H1 (cell line): ENCODE data around the gene RNF144A. TPM values are rescaled to one million over a fixed set of nuclear protein-coding genes. Genes with fewer than 3 reads are reported as not detected.

Experiments used
- CTCF ChIA-PET: fragments of 300-600 bp; sonication (Branson Sonifier 250); formaldehyde crosslinking; loops from one replicate; lab custom pipeline; 2021; ENCODE audit not compliant: partially characterized antibody; lab: Charles Lee
- POLR2A ChIA-PET: fragments of 300-600 bp; sonication (Branson Sonifier 250); formaldehyde crosslinking; loops from one replicate; lab custom pipeline; 2021; ENCODE audit warnings: inconsistent platforms; ENCODE audit not compliant: partially characterized antibody; lab: Charles Lee
- DNase-seq, 2 experiments: peaks; one replicate each; pipeline versions ENCODE4 v3.0.0 to v3.0.0-alpha.2; 2010 to 2022; ENCODE audit warnings: low spot score in 2 of 2, low read depth in 1 of 2, mixed read lengths in 1 of 2
- FAIRE-seq: peaks from 2 replicates; lab custom pipeline; 2011; peaks lifted over from hg19 to GRCh38; lab: Jason Lieb, UNC
- H2AFZ ChIP-seq: 2 replicates; pipeline ENCODE4 v1.8.1; 2012; ENCODE audit warnings: low read length, inconsistent platforms
- H2AK5ac ChIP-seq: 2 replicates; pipeline ENCODE4 v1.6.1; 2013; ENCODE audit warnings: low read depth, low read length
- H2BK120ac ChIP-seq: replicated peaks from 2 replicates; pipeline ENCODE3; 2013; ENCODE audit warnings: low read depth, low read length, inconsistent platforms
- H2BK12ac ChIP-seq: 2 replicates; pipeline ENCODE4 v1.6.1; 2013; ENCODE audit warnings: low read depth, low read length
- H2BK15ac ChIP-seq: 2 replicates; pipeline ENCODE4 v1.6.1; 2013; ENCODE audit warnings: low read length
- H2BK20ac ChIP-seq: 2 replicates; pipeline ENCODE4 v1.6.1; 2013; ENCODE audit warnings: low read length
- H2BK5ac ChIP-seq: 2 replicates; pipeline ENCODE4 v1.6.1; 2013; ENCODE audit warnings: low read depth, low read length
- H3K14ac ChIP-seq: 2 replicates; pipeline ENCODE4 v1.6.1; 2013; ENCODE audit warnings: inconsistent platforms; ENCODE audit not compliant: insufficient read length
- H3K18ac ChIP-seq: 2 replicates; pipeline ENCODE4 v1.6.1; 2013; ENCODE audit warnings: low read length; ENCODE audit errors: extremely low read depth
- H3K23ac ChIP-seq: 2 replicates; pipeline ENCODE4 v1.6.1; 2013; ENCODE audit warnings: inconsistent platforms; ENCODE audit not compliant: insufficient read length
- H3K23me2 ChIP-seq: 2 replicates; pipeline ENCODE4 v1.6.1; 2013; ENCODE audit warnings: low read depth, low read length
- H3K27ac ChIP-seq: 2 replicates; pipeline ENCODE4 v1.6.1; 2011; ENCODE audit warnings: low read depth, low read length, inconsistent platforms
- H3K27me3 ChIP-seq, 4 experiments: replicated peaks in 1 of 4; 1 replicate in 1 of 4; 2 replicates in 3 of 4; pipeline versions ENCODE4 v1.6.1 to v1.8.1; 2011 to 2013; ENCODE audit warnings: low read length in 3 of 4, mild to moderate bottlenecking in 3 of 4, inconsistent platforms in 2 of 4, mixed read lengths in 2 of 4, moderate library complexity in 1 of 4; ENCODE audit not compliant: control insufficient read depth in 3 of 4, insufficient read depth in 3 of 4; ENCODE audit errors: extremely low read depth in 1 of 4
- H3K36me3 ChIP-seq, 4 experiments: 2 replicates each; pipeline versions ENCODE4 v1.6.1 to v1.8.1; 2011 to 2013; ENCODE audit warnings: mild to moderate bottlenecking in 4 of 4, low read length in 3 of 4, moderate library complexity in 2 of 4, control low read depth in 1 of 4, inconsistent platforms in 1 of 4; ENCODE audit not compliant: insufficient read depth in 4 of 4, control insufficient read depth in 2 of 4
- H3K4ac ChIP-seq: replicated peaks from 2 replicates; pipeline ENCODE3; 2013; ENCODE audit warnings: low read length, low read depth, mixed read lengths, inconsistent platforms; ENCODE audit not compliant: insufficient read length
- H3K4me1 ChIP-seq, 4 experiments: replicated peaks in 1 of 4; 1 replicate in 1 of 4; 2 replicates in 3 of 4; pipeline versions ENCODE4 v1.6.1 to v1.8.1; 2011 to 2013; ENCODE audit warnings: low read length in 3 of 4, inconsistent platforms in 2 of 4, mixed read lengths in 1 of 4; ENCODE audit not compliant: insufficient read depth in 4 of 4, control insufficient read depth in 3 of 4
- H3K4me2 ChIP-seq, 2 experiments: 2 replicates each; pipeline versions ENCODE4 v1.6.1 to v1.8.1; 2011 to 2013; ENCODE audit warnings: low read depth in 2 of 2, low read length in 2 of 2, control low read depth in 1 of 2, inconsistent platforms in 1 of 2, mild to moderate bottlenecking in 1 of 2; ENCODE audit not compliant: insufficient read depth in 1 of 2
- H3K4me3 ChIP-seq, 4 experiments: fragments of 200-600, 300-600 bp in 1 of 4; sonication (generic), shearing (Covaris generic), sonication (Bioruptor Twin) in 1 of 4; 2 replicates each; pipeline versions ENCODE4 v1.5.1 to v1.8.1; 2011 to 2016; ENCODE audit warnings: low read length in 4 of 4, low read depth in 3 of 4, control low read depth in 2 of 4, inconsistent platforms in 2 of 4, mild to moderate bottlenecking in 2 of 4, mixed read lengths in 1 of 4, moderate library complexity in 1 of 4; ENCODE audit not compliant: insufficient read depth in 2 of 4; ENCODE audit errors: extremely low read depth in 1 of 4
- H3K56ac ChIP-seq: replicated peaks from 2 replicates; pipeline ENCODE3; 2013; ENCODE audit warnings: low read depth, mild to moderate bottlenecking, mixed read lengths, low read length, inconsistent platforms; ENCODE audit not compliant: insufficient read length
- H3K79me1 ChIP-seq: 2 replicates; pipeline ENCODE4 v1.6.1; 2013; ENCODE audit warnings: low read depth, low read length, control low read depth
- H3K79me2 ChIP-seq, 2 experiments: 2 replicates each; pipeline versions ENCODE4 v1.6.1 to v1.8.1; 2012 to 2013; ENCODE audit warnings: low read length in 2 of 2, mild to moderate bottlenecking in 2 of 2, inconsistent platforms in 1 of 2; ENCODE audit not compliant: insufficient read depth in 2 of 2, control insufficient read depth in 1 of 2
- H3K9ac ChIP-seq, 4 experiments: replicated peaks in 1 of 4; 1 replicate in 1 of 4; 2 replicates in 3 of 4; pipeline versions ENCODE4 v1.6.1 to v1.8.1; 2011 to 2013; ENCODE audit warnings: low read depth in 3 of 4, low read length in 3 of 4, control low read depth in 2 of 4, mild to moderate bottlenecking in 2 of 4, moderate library complexity in 2 of 4, inconsistent platforms in 1 of 4; ENCODE audit errors: extremely low read depth in 1 of 4
- H3K9me3 ChIP-seq, 2 experiments: 2 replicates each; pipeline versions ENCODE4 v1.6.1 to v1.8.1; 2012 to 2013; ENCODE audit warnings: mild to moderate bottlenecking in 2 of 2, moderate library complexity in 2 of 2, control low read depth in 1 of 2, inconsistent platforms in 1 of 2, low read depth in 1 of 2, low read length in 1 of 2, mixed read lengths in 1 of 2; ENCODE audit not compliant: insufficient read depth in 2 of 2
- H4K20me1 ChIP-seq, 2 experiments: replicated peaks in 1 of 2; 2 replicates each; pipeline versions ENCODE3 to v1.8.1; 2011 to 2013; ENCODE audit warnings: inconsistent platforms in 2 of 2, low read length in 2 of 2, mild to moderate bottlenecking in 1 of 2; ENCODE audit not compliant: insufficient read depth in 2 of 2, control insufficient read depth in 1 of 2
- H4K5ac ChIP-seq: 2 replicates; pipeline ENCODE4 v1.6.1; 2013; ENCODE audit warnings: low read length, low read depth, mixed read lengths, inconsistent platforms; ENCODE audit not compliant: insufficient read length
- H4K8ac ChIP-seq: 2 replicates; pipeline ENCODE4 v1.8.0; 2013; ENCODE audit warnings: mild to moderate bottlenecking, moderate library complexity, low read length, inconsistent platforms; ENCODE audit not compliant: insufficient read depth; ENCODE audit errors: extremely low read depth
- H4K91ac ChIP-seq: replicated peaks from 2 replicates; pipeline ENCODE3; 2013; ENCODE audit warnings: low read length, mixed read lengths, inconsistent platforms; ENCODE audit not compliant: insufficient read length
- CHD2 ChIP-seq: IDR thresholded peaks from 2 replicates; pipeline ENCODE4 v1.6.1; 2012; ENCODE audit warnings: low read length, improper control_type of control experiment
- CTBP2 ChIP-seq: IDR thresholded peaks from 2 replicates; pipeline ENCODE4 v1.7.0; 2011; ENCODE audit warnings: borderline replicate concordance, mild to moderate bottlenecking, moderate library complexity, mixed read lengths, low read length; ENCODE audit not compliant: insufficient read depth, insufficient read length
- E2F6 ChIP-seq: IDR thresholded peaks from 2 replicates; pipeline ENCODE4 v1.6.1; 2012; ENCODE audit warnings: inconsistent platforms
- MAX ChIP-seq: IDR thresholded peaks from 2 replicates; pipeline ENCODE4 v1.6.1; 2012; ENCODE audit warnings: inconsistent platforms
- PHF8 ChIP-seq: fragments of 200-600 bp; sonication (generic); conservative IDR thresholded peaks from 2 replicates; pipeline ENCODE4 v1.7.1; 2012; ENCODE audit warnings: low read depth, mild to moderate bottlenecking, inconsistent platforms, low read length, moderate library complexity
- POLR2A ChIP-seq, 2 experiments: IDR thresholded peaks; 1 replicate in 1 of 2; 2 replicates in 1 of 2; pipeline ENCODE4 v1.6.1; 2011; ENCODE audit warnings: low read depth in 2 of 2, low read length in 2 of 2, mild to moderate bottlenecking in 2 of 2; ENCODE audit errors: control extremely low read depth in 1 of 2
- RBBP5 ChIP-seq: IDR thresholded peaks from 2 replicates; pipeline ENCODE4 v1.7.1; 2012; ENCODE audit warnings: low read depth, mild to moderate bottlenecking, inconsistent platforms, low read length, moderate library complexity, borderline replicate concordance
- SRF ChIP-seq: IDR thresholded peaks from 2 replicates; pipeline ENCODE4 v1.6.1; 2011; ENCODE audit warnings: mild to moderate bottlenecking, low read depth, low read length, moderate library complexity
- WGBS, 2 experiments: shearing (Covaris generic) in 1 of 2; methylation state at CpG; one replicate each; pipeline versions ENCODE4 v1.1.6 to v1.1.7; 2013 to 2015; ENCODE audit warnings: low lambda C conversion rate in 2 of 2, mixed read lengths in 2 of 2, inconsistent platforms in 1 of 2, low coverage in 1 of 2, missing lambda C conversion rate in 1 of 2; ENCODE audit not compliant: insufficient replicate concordance in 2 of 2, insufficient coverage in 1 of 2, insufficient read length in 1 of 2; ENCODE audit errors: extremely low coverage in 1 of 2, missing lambda C conversion rate in 1 of 2; 5-methylcytosine and 5-hydroxymethylcytosine counted together
- long read RNA-seq, 2 experiments: library from RNA in 1 of 2; library from capped mRNA in 1 of 2; stranded (forward); transcript quantifications; one replicate each; pipeline ENCODE4 v2.0.0, GENCODE V29; 2021; ENCODE audit warnings: inconsistent platforms in 1 of 2
- polyA minus RNA-seq, 3 experiments: library from RNA; depleted of rRNA, polyadenylated mRNA; stranded (reverse); fragments of >200 nt; gene quantifications; 1 replicate in 2 of 3; 2 replicates in 1 of 3; pipeline ENCODE4 v1.2.3, GENCODE V29; 2011
- polyA plus RNA-seq, 7 experiments: library from polyadenylated mRNA; depleted of rRNA in 3 of 7; stranded (reverse) in 5 of 7; unstranded in 2 of 7; fragments of >200 nt in 5 of 7; fragments of 200-250 nt in 2 of 7; gene quantifications; 1 replicate in 5 of 7; 2 replicates in 1 of 7; 4 replicates in 1 of 7; pipeline versions ENCODE4 v1.2.1 to v1.2.3, GENCODE V29; 2011 to 2013; ENCODE audit warnings: missing spikeins in 2 of 7, mixed read lengths in 2 of 7
- total RNA-seq: library from RNA; stranded (reverse); fragmentation: NEBNext Ultra II Directional; extraction: Animal tissue kit (Norgen Biotek cat#: 25700); gene quantifications from 2 replicates; pipeline ENCODE4 v1.2.1, GENCODE V29; 2021

Gene RNF144A
- 15.0 and 15.1 TPM in 2 replicates for total RNA-seq
- 14.0 and 14.1 TPM in 2 replicates for polyA plus RNA-seq (2011; rRNA removed)
- 12.8 TPM for polyA plus RNA-seq (2011; cell fraction: cytosol; rRNA removed)
- 18.8 TPM for polyA plus RNA-seq (2011; cell fraction: nucleus; rRNA removed)
- polyA plus RNA-seq (2012, experiment 1 of 2) = 9.2 to 12.6 TPM (median 9.7 TPM) in 4 replicates
- 2.8 TPM for polyA plus RNA-seq (2012, experiment 2 of 2)
- 6.2 TPM for polyA plus RNA-seq (2013, experiment 1 of 2)
- 6.5 TPM for polyA plus RNA-seq (2013, experiment 2 of 2)
- 33.4 and 44.2 TPM in 2 replicates for polyA minus RNA-seq (2011; rRNA and poly(A)+ RNA removed)
- 18.0 TPM for polyA minus RNA-seq (2011; cell fraction: cytosol; rRNA and poly(A)+ RNA removed)
- 37.8 TPM for polyA minus RNA-seq (2011; cell fraction: nucleus; rRNA and poly(A)+ RNA removed)
- long read RNA-seq, experiment 1, partial matches to known transcripts = 0 of 10 reads
- long read RNA-seq, experiment 1, other reads (novel, unspliced or antisense) = 10 of 10 reads
- long read RNA-seq, experiment 2 = 0 reads

GRCh38 chr2:6917071-6917760 lies at the start of gene RNF144A:
Gene RNF144A, plus strand, starts transcription at chr2:6917412. Its CDS starts 79,515 bp downstream, at chr2:6996927.
- 11% methylated on average over 9 of the region's 90 CpGs; no CpG with 5 or more reads in 1 of the 2 experiments for WGBS, 2 experiments
- H4K20me1 ChIP-seq = peaks cover 2 to 6% of the 10 kb centered on the region in 2 experiments
- H2BK15ac ChIP-seq = peak within 1 kb of the TSS; percentile 82; the same call in 1 of the 2 replicates
- no peaks in the 10 kb centered on the region for H3K9me3 ChIP-seq
- H2AFZ ChIP-seq = peak within 1 kb of the TSS; percentile 90; the same call in 1 of the 2 replicates
- H3K79me2 ChIP-seq = peaks cover 0 to 5% of the 10 kb centered on the region in 2 experiments; a peak in 2 of 4 replicates
- H2AK5ac ChIP-seq = no peak within 1 kb of the TSS
- peak within 1 kb of the TSS; percentile 49 to 90 (median 60) for H3K4me3 ChIP-seq
- H3K36me3 ChIP-seq = no peaks in the 10 kb centered on the region
- POLR2A ChIA-PET = no interaction called here
- no peak within 1 kb of the TSS for H3K56ac ChIP-seq
- H3K23me2 ChIP-seq = peaks cover 6% of the 10 kb centered on the region
- peak within 1 kb of the TSS; percentile 57 for H4K5ac ChIP-seq
- CTCF ChIA-PET = interaction anchor here (0.6 to 11.8 kb wide), 31 partner anchors 9 to 286 kb away, joined by 3 to 94 read pairs (median 4); no protein-coding TSS in a partner anchor
- H2BK120ac ChIP-seq = peak within 1 kb of the TSS; percentile 29
- H2BK5ac ChIP-seq = no peak within 1 kb of the TSS; the same call in 1 of the 2 replicates
- H2BK12ac ChIP-seq = 0 out of 2 replicates have a peak within 1 kb of the TSS, but pooled peaks have one; percentile 88
- H2BK20ac ChIP-seq = no peak within 1 kb of the TSS; the same call in 1 of the 2 replicates
- FAIRE-seq (no peak), DNase-seq (peak in 1 of 2 experiments; percentile 87)
- H3K9ac ChIP-seq = peak within 1 kb of the TSS; percentile 29 to 89 (median 54); a peak in 6 of 7 replicates
- no peak within 1 kb of the TSS for H3K4ac ChIP-seq
- H3K14ac ChIP-seq = no peak within 1 kb of the TSS
- H3K4me1 ChIP-seq = peaks cover 5 to 17% (median 9%) of the 10 kb centered on the region in 4 experiments
- peaks cover 5% of the 10 kb centered on the region; the same call in 1 of the 2 replicates for H3K79me1 ChIP-seq
- H3K4me2 ChIP-seq = peak within 1 kb of the TSS; percentile 82 to 83
- H3K23ac ChIP-seq = no peak within 1 kb of the TSS
- peaks cover 0 to 12% (median under 1%) of the 10 kb centered on the region in 4 experiments; a peak in 2 of 7 replicates for H3K27me3 ChIP-seq
- peak within 1 kb of the TSS; percentile 60 for H4K8ac ChIP-seq
- H3K18ac ChIP-seq = peak within 1 kb of the TSS; percentile 99
- no peak within 1 kb of the TSS; the same call in 1 of the 2 replicates for H3K27ac ChIP-seq
- no peak within 1 kb of the TSS for H4K91ac ChIP-seq
- TF ChIP-seq POLR2A (IDR thresholded peaks at IDR 0.05; ENCODE audit: control extremely low read depth in 1 of 2, low read depth in 2 of 2, low read length in 2 of 2) = no peak; a peak in 2 of 3 replicates
- TF ChIP-seq SRF = no peak
- TF ChIP-seq MAX = peak; percentile 88
- peak; percentile 61 for TF ChIP-seq RBBP5
- TF ChIP-seq PHF8 = peak; percentile 55; the same call in 1 of the 2 replicates
- TF ChIP-seq E2F6 = peak; percentile 87
- no peak for TF ChIP-seq CHD2
- no peak for TF ChIP-seq CTBP2
